GM12864 (cell line): ENCODE data around the gene ITPKB.

ENCODE experiments used
- DNase-seq: peaks from one replicate; pipeline ENCODE4 v3.0.0-alpha.2; 2011; ENCODE audit warnings: low read depth
- H3K4me3 ChIP-seq: 2 replicates; pipeline ENCODE4 v1.5.1; 2011; ENCODE audit warnings: mild to moderate bottlenecking, low read depth, low read length, control low read depth
- CTCF ChIP-seq: IDR thresholded peaks from 2 replicates; pipeline ENCODE4 v1.5.1; 2011; ENCODE audit warnings: low read depth, mild to moderate bottlenecking, moderate library complexity, low read length, control low read depth, inconsistent platforms; ENCODE audit errors: missing control alignments

The ITPKB gene

GRCh38 chr1:226629210-226629895 lies 109.7 kb downstream of the ITPKB start:
- H3K4me3 ChIP-seq: no peak overlapping the region
- DNase-seq: no peak
- TF ChIP-seq CTCF: no peak

- no peak for TF ChIP-seq CTCF
- H3K4me3 ChIP-seq: no peak overlapping the region
- no peak for DNase-seq
Measured at GRCh38 chr1:226628612-226629155, 110.4 kb downstream of the ITPKB start.

GRCh38 chr1:226627924-226628611 lies 111.0 kb downstream of the ITPKB start:
- no peak for DNase-seq
- H3K4me3 ChIP-seq: no peak overlapping the region
- TF ChIP-seq CTCF: no peak

- no peak for DNase-seq
Measured at GRCh38 chr1:226627050-226627755, 111.9 kb downstream of the ITPKB start.

GRCh38 chr1:226626577-226626956 lies 112.5 kb downstream of the ITPKB start:
- no peak overlapping the region for H3K4me3 ChIP-seq
- no peak for DNase-seq
- peak; percentile 94 for TF ChIP-seq CTCF

More at GRCh38 chr1:226627050-226627755, 111.9 kb downstream of the ITPKB start:
- no peak for TF ChIP-seq CTCF
- no peak overlapping the region for H3K4me3 ChIP-seq

- DNase-seq: no peak
- no peak for TF ChIP-seq CTCF
- H3K4me3 ChIP-seq: no peak overlapping the region
Measured at GRCh38 chr1:226625832-226626576, 113.1 kb downstream of the ITPKB start.
